ENCODE results near the gene GSG1L.
"Not testable (repeated sequence)": the region's sequence is repeated elsewhere in the genome, so short reads cannot be mapped to it uniquely, and the experiment has no call there.

The GSG1L gene

DNA sequence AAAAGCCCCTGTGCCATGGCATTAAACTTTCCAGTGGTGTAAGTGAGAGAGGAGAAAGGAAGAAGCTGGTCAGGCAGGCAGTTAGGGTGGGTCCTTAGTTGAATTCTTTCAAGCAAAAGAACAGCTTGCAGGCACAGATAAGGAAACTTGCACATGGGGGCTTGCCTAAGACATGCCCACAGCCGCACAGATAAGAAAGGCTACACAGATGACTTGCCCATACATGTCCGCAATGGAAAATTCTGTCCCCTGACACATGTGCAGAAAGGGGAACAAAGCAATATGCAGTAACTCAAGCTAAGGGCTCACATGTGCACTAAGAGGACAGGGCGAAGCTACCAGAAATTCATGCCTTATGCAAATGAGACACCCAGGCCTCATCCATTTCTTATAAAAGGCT, 69.9 kb downstream of the GSG1L start:
- H3K4me1 ChIP-seq (ENCODE audit: control insufficient read depth in 1 of 2, insufficient read depth in 2 of 2, low read length in 2 of 2) = no peaks in the 10 kb centered on the region
- peaks cover 0 to 14% of the 10 kb centered on the region in 2 donors for H3K9me3 ChIP-seq (ENCODE audit: control insufficient read depth in 1 of 2, low read length in 2 of 2)
- H3K27me3 ChIP-seq (ENCODE audit: low read depth, low read length) = no peaks in the 10 kb centered on the region
- H3K4me3 ChIP-seq (ENCODE audit: low read depth in 1 of 2, low read length in 2 of 2) = peak overlapping the region in 1 of 2 donors; percentile 8
- no peak overlapping the region for H3K27ac ChIP-seq (ENCODE audit: low read length)
- H3K36me3 ChIP-seq (ENCODE audit: control insufficient read depth in 1 of 2, insufficient read depth in 2 of 2, low read length in 2 of 2) = no peaks in the 10 kb centered on the region

DNA sequence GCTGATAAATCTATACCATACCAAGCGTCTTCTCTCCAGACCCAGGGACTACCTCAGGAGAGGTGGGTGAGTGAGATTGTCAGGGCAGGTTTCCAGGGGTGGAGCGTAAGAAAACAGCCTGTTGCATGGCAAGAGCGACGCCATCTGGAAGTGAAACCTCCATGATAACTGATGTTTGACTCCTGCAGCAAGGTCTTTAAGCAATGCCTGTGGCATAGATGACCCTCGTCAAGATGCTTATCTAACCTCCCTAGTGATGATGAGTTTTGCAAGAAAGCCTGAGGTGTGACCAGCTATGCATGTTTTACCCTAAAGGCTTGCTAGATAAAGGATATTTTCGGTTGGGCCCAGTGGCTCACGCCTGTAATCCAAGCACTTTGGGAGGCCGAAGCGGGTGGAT, 71.6 kb downstream of the GSG1L start:
- no peaks in the 10 kb centered on the region for H3K36me3 ChIP-seq (ENCODE audit: control insufficient read depth in 1 of 2, insufficient read depth in 2 of 2, low read length in 2 of 2)
- H3K9me3 ChIP-seq (ENCODE audit: control insufficient read depth in 1 of 2, low read length in 2 of 2) = peaks cover 0 to 14% of the 10 kb centered on the region in 2 donors
- no peaks in the 10 kb centered on the region for H3K27me3 ChIP-seq (ENCODE audit: low read depth, low read length)
- no peak overlapping the region for H3K27ac ChIP-seq (ENCODE audit: low read length)
- no peak overlapping the region for H3K4me3 ChIP-seq (ENCODE audit: low read depth in 1 of 2, low read length in 2 of 2)
- no peaks in the 10 kb centered on the region for H3K4me1 ChIP-seq (ENCODE audit: control insufficient read depth in 1 of 2, insufficient read depth in 2 of 2, low read length in 2 of 2)

DNA sequence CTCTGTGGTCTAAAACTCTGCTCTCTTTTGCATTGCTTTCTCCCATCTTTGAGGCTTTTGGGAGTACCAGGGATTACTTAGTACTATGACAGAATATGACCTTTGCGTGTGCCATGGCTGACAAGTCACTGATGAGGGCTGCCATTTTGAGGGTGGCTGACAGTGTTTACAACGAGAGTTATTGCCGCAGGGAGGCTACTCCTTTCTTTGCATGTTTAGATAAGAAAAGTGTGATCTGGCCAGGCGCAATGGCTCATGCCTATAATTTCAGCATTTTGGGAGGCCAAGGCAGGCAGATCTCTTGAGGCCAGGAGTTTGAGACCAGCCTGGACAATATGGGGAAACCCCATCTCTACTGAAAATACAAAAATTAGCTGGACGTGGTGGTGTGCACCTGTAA, 77.5 kb downstream of the GSG1L start:
- Histone ChIP-seq H3K27me3 (ENCODE audit: low read depth, low read length) (no peaks in the 10 kb centered on the region), H3K4me1 (ENCODE audit: control insufficient read depth in 1 of 2, insufficient read depth in 2 of 2, low read length in 2 of 2) (no peaks in the 10 kb centered on the region), H3K36me3 (ENCODE audit: control insufficient read depth in 1 of 2, insufficient read depth in 2 of 2, low read length in 2 of 2) (no peaks in the 10 kb centered on the region), H3K27ac (ENCODE audit: low read length) (no peak overlapping the region), H3K9me3 (ENCODE audit: control insufficient read depth in 1 of 2, low read length in 2 of 2) (peaks cover 0 to 2% of the 10 kb centered on the region in 2 donors), H3K4me3 (ENCODE audit: low read depth in 1 of 2, low read length in 2 of 2) (no peak overlapping the region)

DNA sequence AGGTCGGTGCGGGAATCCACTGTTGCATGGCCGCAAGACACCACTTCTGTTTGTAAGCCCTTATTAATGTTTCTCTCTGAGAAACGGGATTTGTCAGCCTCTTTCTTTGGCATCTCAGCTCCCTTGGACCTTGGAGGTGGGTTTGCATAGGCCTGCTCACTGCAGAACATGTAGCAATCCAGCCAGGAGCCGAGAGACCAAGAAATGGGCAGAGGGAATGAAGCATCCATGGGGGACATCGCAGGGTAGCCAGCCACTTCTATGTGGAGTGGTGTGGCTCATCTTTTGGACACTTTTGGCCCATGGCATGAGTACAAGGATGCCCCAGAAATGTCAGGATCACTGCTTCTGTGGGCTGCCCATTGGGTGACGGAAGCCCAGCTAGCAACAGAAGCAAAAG, 79.4 kb downstream of the GSG1L start:
- Histone ChIP-seq H3K27me3 (ENCODE audit: low read depth, low read length) (no peaks in the 10 kb centered on the region), H3K4me1 (ENCODE audit: control insufficient read depth in 1 of 2, insufficient read depth in 2 of 2, low read length in 2 of 2) (no peaks in the 10 kb centered on the region), H3K27ac (ENCODE audit: low read length) (no peak overlapping the region), H3K4me3 (ENCODE audit: low read depth in 1 of 2, low read length in 2 of 2) (no peak overlapping the region), H3K9me3 (ENCODE audit: control insufficient read depth in 1 of 2, low read length in 2 of 2) (peaks cover 0 to 2% of the 10 kb centered on the region in 2 donors), H3K36me3 (ENCODE audit: control insufficient read depth in 1 of 2, insufficient read depth in 2 of 2, low read length in 2 of 2) (no peaks in the 10 kb centered on the region)

DNA sequence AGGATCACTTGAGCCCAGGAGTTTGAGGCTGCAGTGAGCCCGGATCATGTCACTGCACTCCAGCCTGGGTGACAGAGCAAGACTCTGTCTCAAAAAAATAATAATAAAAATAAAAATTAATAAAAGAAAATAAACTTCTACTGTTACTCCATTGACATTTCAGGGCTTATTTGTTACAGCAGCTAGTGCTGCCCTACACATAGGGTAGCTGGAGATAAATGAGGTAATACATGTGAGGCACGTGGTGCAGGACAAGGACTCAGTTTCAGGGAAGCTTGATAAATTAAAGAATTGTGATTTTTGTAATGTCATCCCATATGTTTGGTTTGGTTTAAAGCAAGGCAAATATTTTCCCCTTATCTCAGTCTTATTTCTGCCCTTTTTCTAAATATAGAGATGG, 80.3 kb downstream of the GSG1L start:
- no peak overlapping the region for H3K27ac ChIP-seq (ENCODE audit: low read length)
- no peaks in the 10 kb centered on the region for H3K36me3 ChIP-seq (ENCODE audit: control insufficient read depth in 1 of 2, insufficient read depth in 2 of 2, low read length in 2 of 2)
- no peaks in the 10 kb centered on the region for H3K4me1 ChIP-seq (ENCODE audit: control insufficient read depth in 1 of 2, insufficient read depth in 2 of 2, low read length in 2 of 2)
- H3K27me3 ChIP-seq (ENCODE audit: low read depth, low read length) = no peaks in the 10 kb centered on the region
- H3K4me3 ChIP-seq (ENCODE audit: low read depth in 1 of 2, low read length in 2 of 2) = no peak overlapping the region
- peaks cover 0 to 2% of the 10 kb centered on the region in 2 donors for H3K9me3 ChIP-seq (ENCODE audit: control insufficient read depth in 1 of 2, low read length in 2 of 2)

DNA sequence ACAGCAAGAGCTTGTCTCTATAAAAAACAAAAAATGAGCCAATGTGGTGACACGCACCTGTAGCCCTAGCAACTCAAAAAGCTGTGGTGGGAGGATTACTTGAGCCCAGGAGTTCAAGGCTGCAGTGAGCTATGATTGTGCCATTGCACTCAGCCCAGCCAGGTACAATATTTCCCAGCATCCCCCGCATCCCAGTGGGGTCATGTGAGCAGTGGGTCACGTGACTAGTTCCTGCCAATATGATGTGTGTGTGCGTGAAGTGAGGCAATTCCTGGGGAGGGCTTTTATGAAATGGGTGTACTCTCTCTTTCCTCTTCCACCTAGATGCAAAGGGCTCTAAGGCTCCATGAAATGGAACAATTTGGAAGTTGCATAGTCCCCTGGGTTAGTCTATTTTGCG, 81.3 kb downstream of the GSG1L start:
- H3K36me3 ChIP-seq (ENCODE audit: control insufficient read depth in 1 of 2, insufficient read depth in 2 of 2, low read length in 2 of 2) = no peaks in the 10 kb centered on the region
- H3K4me1 ChIP-seq (ENCODE audit: control insufficient read depth in 1 of 2, insufficient read depth in 2 of 2, low read length in 2 of 2) = no peaks in the 10 kb centered on the region
- H3K27me3 ChIP-seq (ENCODE audit: low read depth, low read length) = no peaks in the 10 kb centered on the region
- no peak overlapping the region for H3K27ac ChIP-seq (ENCODE audit: low read length)
- H3K4me3 ChIP-seq (ENCODE audit: low read depth in 1 of 2, low read length in 2 of 2) = no peak overlapping the region
- H3K9me3 ChIP-seq (ENCODE audit: control insufficient read depth in 1 of 2, low read length in 2 of 2) = peaks cover 0 to 2% of the 10 kb centered on the region in 2 donors

DNA sequence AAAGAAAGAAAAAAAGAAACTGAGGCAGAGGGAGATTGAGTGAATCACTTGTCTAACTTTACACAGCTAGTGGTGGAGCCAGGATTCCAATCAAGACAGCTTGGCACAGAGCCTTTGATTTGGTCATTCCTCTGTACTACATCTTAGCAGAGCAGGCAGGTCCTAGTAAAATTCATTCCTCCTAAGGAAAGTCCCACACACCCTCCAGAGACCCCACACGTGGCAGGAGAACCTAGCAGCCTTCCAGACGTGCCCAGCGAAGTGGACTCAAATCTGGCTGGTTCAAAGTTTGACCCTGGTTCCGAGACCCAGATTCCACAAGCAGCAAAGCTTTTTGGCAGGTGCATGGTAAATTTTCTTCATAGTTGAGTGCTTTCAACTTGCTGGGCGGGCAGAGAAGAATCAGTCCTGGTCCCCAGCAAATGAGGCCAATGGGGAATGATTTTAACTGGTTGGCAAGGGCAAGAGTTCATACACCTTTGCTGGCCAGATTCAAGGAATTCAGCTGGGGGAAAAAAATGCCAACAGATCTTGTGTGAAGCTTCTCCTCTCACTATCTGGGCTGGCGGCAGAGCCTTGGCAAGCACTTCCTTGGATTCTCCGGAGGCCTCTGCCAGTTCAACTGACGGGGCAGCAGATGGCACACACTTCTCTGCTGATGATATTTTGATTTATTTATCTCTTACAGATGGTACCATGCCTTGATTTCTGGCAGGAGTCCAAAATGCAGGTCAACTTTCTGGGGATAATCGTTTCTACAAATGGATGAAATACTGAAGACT, 82.4 kb downstream of the GSG1L start:
- Histone ChIP-seq H3K4me3 (ENCODE audit: low read depth in 1 of 2, low read length in 2 of 2) (no peak overlapping the region), H3K36me3 (ENCODE audit: control insufficient read depth in 1 of 2, insufficient read depth in 2 of 2, low read length in 2 of 2) (no peaks in the 10 kb centered on the region), H3K27me3 (ENCODE audit: low read depth, low read length) (no peaks in the 10 kb centered on the region), H3K9me3 (ENCODE audit: control insufficient read depth in 1 of 2, low read length in 2 of 2) (peaks cover 0 to 2% of the 10 kb centered on the region in 2 donors), H3K4me1 (ENCODE audit: control insufficient read depth in 1 of 2, insufficient read depth in 2 of 2, low read length in 2 of 2) (no peaks in the 10 kb centered on the region), H3K27ac (ENCODE audit: low read length) (no peak overlapping the region)

DNA sequence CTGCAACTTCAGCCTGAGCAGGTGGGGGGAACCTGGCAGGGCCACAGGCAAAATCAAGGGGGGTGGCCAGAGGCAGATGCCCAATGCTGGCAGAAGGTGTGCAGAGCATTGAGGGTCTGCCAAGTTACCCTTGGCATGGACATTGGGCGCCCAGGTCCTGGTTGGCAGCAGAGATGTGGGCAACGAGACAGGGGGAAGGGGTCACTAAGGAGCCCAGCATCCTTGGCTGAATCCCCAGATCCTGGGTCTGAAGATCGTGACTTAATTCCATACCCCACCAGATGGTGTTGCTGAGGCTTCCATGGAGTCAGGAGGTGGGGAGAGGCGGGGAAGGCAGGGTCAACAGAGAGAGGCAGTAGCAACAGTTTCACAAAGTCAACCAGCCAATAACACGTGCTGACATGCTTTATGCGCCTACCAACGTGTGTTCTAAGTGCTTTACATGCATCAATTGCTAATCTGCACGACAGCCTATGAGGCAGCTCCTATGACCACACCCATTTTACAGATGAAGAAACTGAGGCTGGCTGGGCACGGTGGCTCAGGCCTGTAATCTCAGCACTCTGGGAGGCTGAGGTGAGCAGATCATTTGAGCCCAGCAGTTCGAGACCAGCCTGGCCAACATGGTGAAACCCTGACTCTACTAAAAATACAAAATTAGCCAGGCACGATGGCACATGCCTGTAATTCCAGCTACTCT, 83.3 kb downstream of the GSG1L start:
- no peaks in the 10 kb centered on the region for H3K36me3 ChIP-seq (ENCODE audit: control insufficient read depth in 1 of 2, insufficient read depth in 2 of 2, low read length in 2 of 2)
- no peaks in the 10 kb centered on the region for H3K27me3 ChIP-seq (ENCODE audit: low read depth, low read length)
- no peak overlapping the region for H3K27ac ChIP-seq (ENCODE audit: low read length)
- H3K4me1 ChIP-seq (ENCODE audit: control insufficient read depth in 1 of 2, insufficient read depth in 2 of 2, low read length in 2 of 2) = no peaks in the 10 kb centered on the region
- H3K4me3 ChIP-seq (ENCODE audit: low read depth in 1 of 2, low read length in 2 of 2) = no peak overlapping the region
- H3K9me3 ChIP-seq (ENCODE audit: control insufficient read depth in 1 of 2, low read length in 2 of 2) = peaks cover 0 to 2% of the 10 kb centered on the region in 2 donors

DNA sequence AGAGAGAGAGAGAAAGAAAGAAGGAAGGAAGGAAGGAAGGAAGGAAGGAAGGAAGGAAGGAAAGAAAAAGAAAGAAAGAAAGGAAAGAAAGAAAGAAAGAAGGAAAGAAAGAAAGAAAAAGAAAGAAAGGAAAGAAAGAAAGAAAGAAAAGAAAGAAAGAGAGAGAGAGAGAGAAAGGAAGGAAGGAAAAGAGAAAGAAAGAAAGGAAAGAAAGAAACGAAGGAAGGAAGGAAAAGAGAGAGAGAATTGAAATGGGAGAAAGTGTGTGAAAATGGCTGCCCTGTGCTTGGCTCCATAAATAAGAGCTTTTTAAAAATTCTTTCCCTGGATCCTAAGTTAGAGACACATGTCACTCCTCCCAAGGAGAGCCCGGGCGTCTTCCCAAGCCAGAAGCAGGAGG, 83.8 kb downstream of the GSG1L start:
- not testable (repeated sequence) for H3K27me3 ChIP-seq (ENCODE audit: low read depth, low read length); H3K9me3 ChIP-seq (ENCODE audit: control insufficient read depth in 1 of 2, low read length in 2 of 2); H3K4me3 ChIP-seq (ENCODE audit: low read depth in 1 of 2, low read length in 2 of 2); H3K36me3 ChIP-seq (ENCODE audit: control insufficient read depth in 1 of 2, insufficient read depth in 2 of 2, low read length in 2 of 2); H3K27ac ChIP-seq (ENCODE audit: low read length); H3K4me1 ChIP-seq (ENCODE audit: control insufficient read depth in 1 of 2, insufficient read depth in 2 of 2, low read length in 2 of 2)

DNA sequence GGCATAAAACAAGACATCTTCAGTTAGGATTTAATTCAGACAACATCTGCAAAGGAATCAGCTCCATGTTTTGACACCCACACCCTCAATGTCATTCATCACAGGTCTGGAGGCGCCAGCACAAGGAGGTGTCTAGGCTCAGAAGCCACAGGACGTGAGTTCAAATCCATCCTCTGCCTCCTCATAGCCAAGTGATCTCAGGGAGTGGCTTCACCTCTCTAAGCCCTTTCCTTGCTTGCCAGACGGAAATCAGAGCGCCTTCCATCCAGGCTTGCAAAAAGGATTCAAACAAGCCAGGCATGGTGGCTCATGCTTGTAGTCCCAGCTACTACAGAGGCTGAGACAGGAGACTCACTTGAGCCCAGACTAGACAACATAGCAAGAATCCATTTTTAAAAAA, 84.6 kb downstream of the GSG1L start:
- Histone ChIP-seq H3K4me1 (ENCODE audit: control insufficient read depth in 1 of 2, insufficient read depth in 2 of 2, low read length in 2 of 2) (no peaks in the 10 kb centered on the region), H3K27ac (ENCODE audit: low read length) (no peak overlapping the region), H3K9me3 (ENCODE audit: control insufficient read depth in 1 of 2, low read length in 2 of 2) (peaks cover 0 to 2% of the 10 kb centered on the region in 2 donors), H3K36me3 (ENCODE audit: control insufficient read depth in 1 of 2, insufficient read depth in 2 of 2, low read length in 2 of 2) (no peaks in the 10 kb centered on the region), H3K4me3 (ENCODE audit: low read depth in 1 of 2, low read length in 2 of 2) (no peak overlapping the region), H3K27me3 (ENCODE audit: low read depth, low read length) (no peaks in the 10 kb centered on the region)

DNA sequence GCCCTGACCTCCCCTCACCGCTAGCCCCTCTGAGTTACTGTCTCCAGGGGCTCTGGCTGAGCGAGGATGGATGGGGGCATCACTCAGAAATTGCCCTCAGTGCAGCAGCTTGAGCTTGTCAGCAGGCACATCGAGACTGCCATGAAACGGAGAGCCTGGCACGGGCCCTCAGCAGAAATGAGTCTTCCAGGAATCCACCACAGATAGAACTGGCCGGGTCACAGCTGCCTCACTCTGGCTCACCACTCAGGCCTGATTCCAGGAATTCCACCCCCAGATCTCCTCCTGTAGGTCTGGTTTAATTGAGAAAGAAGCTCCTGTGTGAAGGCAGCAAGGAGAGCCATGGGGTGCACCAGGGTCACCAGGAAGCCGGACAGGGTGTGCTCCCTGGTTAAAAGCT, 85.5 kb downstream of the GSG1L start:
- Histone ChIP-seq H3K4me1 (ENCODE audit: control insufficient read depth in 1 of 2, insufficient read depth in 2 of 2, low read length in 2 of 2) (no peaks in the 10 kb centered on the region), H3K4me3 (ENCODE audit: low read depth in 1 of 2, low read length in 2 of 2) (no peak overlapping the region), H3K36me3 (ENCODE audit: control insufficient read depth in 1 of 2, insufficient read depth in 2 of 2, low read length in 2 of 2) (no peaks in the 10 kb centered on the region), H3K27ac (ENCODE audit: low read length) (no peak overlapping the region), H3K27me3 (ENCODE audit: low read depth, low read length) (no peaks in the 10 kb centered on the region), H3K9me3 (ENCODE audit: control insufficient read depth in 1 of 2, low read length in 2 of 2) (no peaks in the 10 kb centered on the region)

Measured in muscle layer of duodenum (tissue), 2 donors.